Vagina (tissue), 2 donors: Measurements from ENCODE around the gene FKBP1B.

Experiments used
- POLR2A ChIP-seq, 2 donors: fragments of 450-650 bp; IDR thresholded peaks; one replicate each; pipeline ENCODE4 v1.6.1; 2017; ENCODE audit warnings: antibody characterized with exemption in 2 of 2, mild to moderate bottlenecking in 2 of 2, moderate library complexity in 2 of 2
- POLR2AphosphoS5 ChIP-seq, 2 donors: sonication (generic); formaldehyde crosslinking; IDR thresholded peaks; one replicate each; pipeline ENCODE4 v1.9.0; 2017; ENCODE audit warnings: antibody characterized with exemption in 2 of 2, mild to moderate bottlenecking in 2 of 2, low read depth in 1 of 2; ENCODE audit not compliant: insufficient read depth in 1 of 2
- TF ChIP-seq, protein P1 (sequence below), 3 experiments: fragments of 450-650 bp in 2 of 3; fragments of 200-600 bp in 1 of 3; sonication (generic) in 1 of 3; IDR thresholded peaks; one replicate each; pipeline ENCODE4 v1.5.1; 2017 to 2019; ENCODE audit warnings: antibody characterized with exemption in 3 of 3, mild to moderate bottlenecking in 2 of 3, moderate library complexity in 2 of 3

DNA sequence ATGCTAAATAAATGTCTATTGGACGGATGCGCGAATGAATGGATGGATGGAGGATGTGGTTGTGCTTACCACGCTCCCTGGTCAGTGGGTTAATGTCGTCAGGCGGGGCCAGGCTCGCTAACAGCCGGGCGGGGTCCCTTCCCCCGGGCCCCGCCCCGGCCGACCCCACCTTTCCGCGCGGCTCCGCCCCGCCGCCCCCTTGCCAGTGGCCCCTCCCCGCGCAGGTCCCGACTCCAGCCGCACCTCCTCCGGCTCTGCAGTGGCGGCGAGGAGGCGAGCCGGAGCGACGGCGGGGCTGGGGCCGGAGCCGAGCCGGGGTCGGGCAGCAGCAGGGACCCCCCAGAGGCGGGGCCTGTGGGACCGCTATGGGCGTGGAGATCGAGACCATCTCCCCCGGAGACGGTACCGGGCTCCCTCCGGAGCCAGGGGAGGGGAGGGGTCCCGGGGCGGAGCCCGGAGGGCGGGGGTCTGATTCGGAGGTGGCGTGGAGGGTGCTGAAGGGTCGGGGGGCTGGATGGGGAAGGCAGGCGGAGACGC, at the start of gene FKBP1B:
- TF ChIP-seq, protein P1, sequence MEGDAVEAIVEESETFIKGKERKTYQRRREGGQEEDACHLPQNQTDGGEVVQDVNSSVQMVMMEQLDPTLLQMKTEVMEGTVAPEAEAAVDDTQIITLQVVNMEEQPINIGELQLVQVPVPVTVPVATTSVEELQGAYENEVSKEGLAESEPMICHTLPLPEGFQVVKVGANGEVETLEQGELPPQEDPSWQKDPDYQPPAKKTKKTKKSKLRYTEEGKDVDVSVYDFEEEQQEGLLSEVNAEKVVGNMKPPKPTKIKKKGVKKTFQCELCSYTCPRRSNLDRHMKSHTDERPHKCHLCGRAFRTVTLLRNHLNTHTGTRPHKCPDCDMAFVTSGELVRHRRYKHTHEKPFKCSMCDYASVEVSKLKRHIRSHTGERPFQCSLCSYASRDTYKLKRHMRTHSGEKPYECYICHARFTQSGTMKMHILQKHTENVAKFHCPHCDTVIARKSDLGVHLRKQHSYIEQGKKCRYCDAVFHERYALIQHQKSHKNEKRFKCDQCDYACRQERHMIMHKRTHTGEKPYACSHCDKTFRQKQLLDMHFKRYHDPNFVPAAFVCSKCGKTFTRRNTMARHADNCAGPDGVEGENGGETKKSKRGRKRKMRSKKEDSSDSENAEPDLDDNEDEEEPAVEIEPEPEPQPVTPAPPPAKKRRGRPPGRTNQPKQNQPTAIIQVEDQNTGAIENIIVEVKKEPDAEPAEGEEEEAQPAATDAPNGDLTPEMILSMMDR (IDR thresholded peaks at IDR 0.05), result no peak
- no peak for TF ChIP-seq POLR2A (IDR thresholded peaks at IDR 0.05)
- peak in 1 of 2 donors; percentile 41 for TF ChIP-seq POLR2AphosphoS5 (IDR thresholded peaks at IDR 0.05; ENCODE audit: insufficient read depth in 1 of 2, low read depth in 1 of 2)
